Ovary (tissue), 9 donors: Measurements from ENCODE around the gene LAMTOR4. TPM values are rescaled to one million over a fixed set of nuclear protein-coding genes. Genes with fewer than 3 reads are reported as not detected.

Experiments used
- DNase-seq, 5 donors: peaks; one replicate each; pipeline ENCODE4 v3.0.0-alpha.2; 2019 to 2020
- H3K27ac ChIP-seq, 2 donors: fragments of 200-600 bp; one replicate each; pipeline versions ENCODE4 v1.5.1 to v1.8.0; 2019 to 2022
- H3K27me3 ChIP-seq: fragments of 200-600 bp; one replicate; pipeline ENCODE4 v1.8.0; 2022
- H3K36me3 ChIP-seq: fragments of 200-600 bp; sonication (generic); one replicate; pipeline ENCODE4 v1.5.1; 2019
- H3K4me1 ChIP-seq: one replicate; pipeline ENCODE4 v1.8.1; 2013; ENCODE audit warnings: mild to moderate bottlenecking, moderate library complexity; ENCODE audit not compliant: insufficient read depth
- H3K4me3 ChIP-seq: fragments of 200-600 bp; sonication (generic); one replicate; pipeline ENCODE4 v1.5.1; 2017
- H3K9me3 ChIP-seq, 2 donors: fragments of 200-600 bp in 1 of 2; sonication (generic) in 1 of 2; one replicate each; pipeline versions ENCODE4 v1.5.1 to v1.8.1; 2013 to 2019; ENCODE audit warnings: mild to moderate bottlenecking in 1 of 2, moderate library complexity in 1 of 2
- CTCF ChIP-seq, 3 donors: fragments of 450-650 bp in 2 of 3; fragments of 200-600 bp in 1 of 3; IDR thresholded peaks; one replicate each; pipeline versions ENCODE4 v1.5.1 to v1.8.0; 2016 to 2022; ENCODE audit warnings: antibody characterized with exemption in 3 of 3, mild to moderate bottlenecking in 1 of 3
- EP300 ChIP-seq: sonication (generic); formaldehyde crosslinking; IDR thresholded peaks from one replicate; pipeline ENCODE4 v1.6.1; 2017; ENCODE audit warnings: antibody characterized with exemption
- POLR2A ChIP-seq: fragments of 450-650 bp; IDR thresholded peaks from one replicate; pipeline ENCODE4 v1.6.1; 2017; ENCODE audit warnings: antibody characterized with exemption, mild to moderate bottlenecking, moderate library complexity
- WGBS, 3 donors: extraction: QIAGEN DNeasy Blood & Tissue Kit in 1 of 3; methylation state at CpG; one replicate each; pipeline versions ENCODE4 v1.1.5 to v1.1.7; 2013 to 2017; 5-methylcytosine and 5-hydroxymethylcytosine counted together
- intact Hi-C, 4 donors: fragments of 100-400 bp; cut with DNase I; formaldehyde crosslinking; loops; one replicate each; pipeline versions ENCODE4 v1.11.0 to v1.15.1; 2022 to 2023
- polyA plus RNA-seq, 2 donors: library from polyadenylated mRNA; stranded (reverse); fragments of 200-250 nt in 1 of 2; fragments of 350-450 nt in 1 of 2; fragmentation: Illumina TruSeq in 1 of 2; extraction: RNeasy Lipid Tissue Mini Kit (QIAGEN cat#74804) in 1 of 2; gene quantifications; one replicate each; pipeline ENCODE4 v1.2.3, GENCODE V29; 2013 to 2014
- total RNA-seq, 7 donors: library from RNA; depleted of rRNA in 2 of 7; stranded (reverse); fragments of >200 nt in 2 of 7; fragmentation: NEBNext Ultra II Directional in 3 of 7; extraction: Animal tissue kit (Norgen Biotek cat#: 25700) in 3 of 7; gene quantifications; one replicate each; pipeline versions ENCODE4 v1.1.0 to v1.2.4, GENCODE V29; 2016 to 2023
- donor health status: DM: no; HTN: no; CAD: no; lungs with moderate emphysema.
- donor health status: DM: no; HTN: no; CAD: no.
- donor health status: Bipolar disorder and iron deficiency.
- donor health status: DM: yes; HTN: yes; CAD: no.
- donor health status: DM: no; HTN: no; CAD: no.
- donor health status: DM: yes; HTN: yes; CAD: no.

Gene LAMTOR4
- total and polyA plus RNA-seq, 9 donors: 10.3 to 246 (median 108) TPM

- 92 to 96% (median 96%) methylated on average over 5 of the region's 5 CpGs for WGBS, 3 donors
- no peaks in the 10 kb centered on the region for H3K9me3 ChIP-seq
Observed at GRCh38 chr7:100163871-100164270, 15.2 kb downstream of the LAMTOR4 start.

GRCh38 chr7:100166317-100166940 is 17.7 kb downstream of the LAMTOR4 start:
- TF ChIP-seq CTCF (IDR thresholded peaks at IDR 0.05): no peak
- TF ChIP-seq EP300: no peak
- H3K9me3 ChIP-seq: no peaks in the 10 kb centered on the region
- no peak overlapping the region for H3K27ac ChIP-seq
- H3K36me3 ChIP-seq: no peaks in the 10 kb centered on the region
- intact Hi-C loops: no loop called here
- H3K4me3 ChIP-seq: no peak overlapping the region
- H3K4me1 ChIP-seq: peaks cover 6% of the 10 kb centered on the region
- 88 to 93% (median 90%) methylated on average over 16 of the region's 16 CpGs for WGBS, 3 donors
- peak in 1 of 5 donors; percentile 33 for DNase-seq
- H3K27me3 ChIP-seq: no peaks in the 10 kb centered on the region

More at GRCh38 chr7:100163871-100164270, 15.2 kb downstream of the LAMTOR4 start:
- no peak for DNase-seq
- H3K4me1 ChIP-seq: peaks cover 6% of the 10 kb centered on the region
- H3K4me3 ChIP-seq: no peak overlapping the region
- H3K36me3 ChIP-seq: no peaks in the 10 kb centered on the region
- no peak overlapping the region for H3K27ac ChIP-seq
- H3K27me3 ChIP-seq: no peaks in the 10 kb centered on the region
- intact Hi-C loops: no loop called here
- TF ChIP-seq EP300: no peak
- no peak for TF ChIP-seq CTCF (IDR thresholded peaks at IDR 0.05)
- TF ChIP-seq POLR2A: no peak

- intact Hi-C loops: no loop called here
- no peak overlapping the region for H3K27ac ChIP-seq
- TF ChIP-seq EP300: no peak
- no peak for TF ChIP-seq CTCF (IDR thresholded peaks at IDR 0.05)
- no peak for TF ChIP-seq POLR2A
- H3K4me3 ChIP-seq: no peak overlapping the region
- H3K4me1 ChIP-seq: peaks cover 6% of the 10 kb centered on the region
- H3K27me3 ChIP-seq: no peaks in the 10 kb centered on the region
- WGBS, 3 donors: 51 to 56% (median 55%) methylated on average over 14 of the region's 14 CpGs
- DNase-seq: peak in 1 of 5 donors; percentile 10
- H3K36me3 ChIP-seq: no peaks in the 10 kb centered on the region
- H3K9me3 ChIP-seq: no peaks in the 10 kb centered on the region
Observed at GRCh38 chr7:100166970-100167911, 18.5 kb downstream of the LAMTOR4 start.

- peak in 4 of 5 donors; percentile 36 to 53 (median 47) for DNase-seq
- Histone ChIP-seq H3K36me3 (no peaks in the 10 kb centered on the region), H3K27me3 (no peaks in the 10 kb centered on the region), H3K27ac (peak overlapping the region in 1 of 2 donors; percentile 59), H3K4me3 (peak overlapping the region; percentile 43), H3K4me1 (peaks cover 6% of the 10 kb centered on the region), H3K9me3 (no peaks in the 10 kb centered on the region)
- intact Hi-C loops: no loop called here
- 2 to 4% (median 3%) methylated on average over 11 of the region's 11 CpGs for WGBS, 3 donors
- TF ChIP-seq POLR2A: no peak
- TF ChIP-seq CTCF (IDR thresholded peaks at IDR 0.05): no peak
- no peak for TF ChIP-seq EP300
Observed at GRCh38 chr7:100167912-100168323, 19.2 kb downstream of the LAMTOR4 start.
